ENCODE results near the gene SENP8. TPM values are rescaled to one million over a fixed set of nuclear protein-coding genes. Genes with fewer than 3 reads are reported as not detected.
"Not testable (repeated sequence)": the region's sequence is repeated elsewhere in the genome, so short reads cannot be mapped to it uniquely, and the experiment has no call there.

Gene SENP8
- polyA plus RNA-seq (2013, experiment 1 of 2; ENCODE audit: insufficient read length): 2.6 TPM
- polyA plus RNA-seq (2013, experiment 2 of 2; ENCODE audit: insufficient read length): 3.3 TPM

GRCh38 chr15:72118017-72118978 is at the start of gene SENP8, which contains the start of gene MYO9A:
SENP8 (plus strand) TSS chr15:72118403; CDS start chr15:72139624, 21,221 bp downstream.
MYO9A (minus strand) TSS chr15:72118150; CDS start chr15:72046563, 71,587 bp downstream.
- peak; percentile 98 for DNase-seq

GRCh38 chr15:72068856-72069255 is 49.3 kb upstream of the SENP8 start:
- DNase-seq: no peak

- DNase-seq: no peak
These were observed 47.3 kb upstream of the SENP8 start for GRCh38 chr15:72070817-72071447.

- not testable (repeated sequence) for DNase-seq
These were observed 46.8 kb upstream of the SENP8 start for GRCh38 chr15:72071448-72071825.

GRCh38 chr15:72074335-72075060 is 43.7 kb upstream of the SENP8 start:
- DNase-seq: no peak

GRCh38 chr15:72077950-72078349 is 40.3 kb upstream of the SENP8 start:
- DNase-seq: no peak

GRCh38 chr15:72078887-72079286 is 39.3 kb upstream of the SENP8 start:
- DNase-seq: no peak

- DNase-seq: no peak
These were observed 36.0 kb upstream of the SENP8 start for GRCh38 chr15:72082176-72082575.

- no peak for DNase-seq
These were observed 32.0 kb upstream of the SENP8 start for GRCh38 chr15:72086010-72086697.

GRCh38 chr15:72086920-72087648 is 31.1 kb upstream of the SENP8 start:
- no peak for DNase-seq

- no peak for DNase-seq
These were observed 26.2 kb upstream of the SENP8 start for GRCh38 chr15:72092006-72092405.

GRCh38 chr15:72092691-72093090 is 25.5 kb upstream of the SENP8 start:
- no peak for DNase-seq

- no peak for DNase-seq
These were observed 21.4 kb upstream of the SENP8 start for GRCh38 chr15:72096796-72097195.

- DNase-seq: peak; percentile 25
These were observed 20.2 kb upstream of the SENP8 start for GRCh38 chr15:72098040-72098439.

- no peak for DNase-seq
These were observed 19.0 kb upstream of the SENP8 start for GRCh38 chr15:72099155-72099554.

GRCh38 chr15:72100551-72100950 is 17.7 kb upstream of the SENP8 start:
- DNase-seq: not testable (repeated sequence)

GRCh38 chr15:72105111-72105510 is 13.1 kb upstream of the SENP8 start:
- no peak for DNase-seq

GRCh38 chr15:72106068-72106467 is 12.1 kb upstream of the SENP8 start:
- no peak for DNase-seq

GRCh38 chr15:72110355-72110754 is 7.8 kb upstream of the SENP8 start:
- DNase-seq: no peak

GRCh38 chr15:72112116-72112515 is 6.1 kb upstream of the SENP8 start:
- DNase-seq: no peak

- DNase-seq: no peak
These were observed 5.4 kb upstream of the SENP8 start for GRCh38 chr15:72112805-72113204.
